MM.1S (cell line): Measurements from ENCODE around the gene TAS2R43.
"Not testable (repeated sequence)": the region's sequence is repeated elsewhere in the genome, so short reads cannot be mapped to it uniquely, and the experiment has no call there.

Source experiments
- DNase-seq: peaks from one replicate; pipeline ENCODE4 v3.0.0-alpha.2; 2015
- H2AFZ ChIP-seq: fragments of 300-600 bp; sonication (generic); 2 replicates; pipeline ENCODE4 v1.6.0; 2016; ENCODE audit warnings: antibody characterized with exemption, low read length
- H3F3A ChIP-seq: fragments of 300-600 bp; sonication (generic); 2 replicates; pipeline ENCODE4 v1.6.1; 2016; ENCODE audit warnings: mild to moderate bottlenecking, antibody characterized with exemption, low read length, moderate library complexity, mixed read lengths; ENCODE audit not compliant: insufficient read depth
- H3K27ac ChIP-seq: fragments of 300-600 bp; sonication (generic); 2 replicates; pipeline ENCODE4 v1.5.1; 2016; ENCODE audit warnings: mild to moderate bottlenecking, low read length
- H3K27me3 ChIP-seq: fragments of 300-600 bp; sonication (generic); replicated peaks from 2 replicates; pipeline ENCODE4 v1.6.0; 2016; ENCODE audit warnings: low read length; ENCODE audit not compliant: insufficient read depth
- H3K36me3 ChIP-seq: fragments of 300-600 bp; sonication (generic); replicated peaks from 2 replicates; pipeline ENCODE4 v1.6.1; 2016; ENCODE audit warnings: mild to moderate bottlenecking, low read length, mixed read lengths; ENCODE audit not compliant: insufficient read depth
- H3K4me1 ChIP-seq: fragments of 300-600 bp; sonication (generic); 2 replicates; pipeline ENCODE4 v1.6.1; 2016; ENCODE audit warnings: low read length, mixed read lengths
- H3K4me2 ChIP-seq: fragments of 300-600 bp; sonication (generic); 2 replicates; pipeline ENCODE4 v1.6.0; 2016; ENCODE audit warnings: low read depth, low read length
- H3K4me3 ChIP-seq: fragments of 300-600 bp; sonication (generic); 2 replicates; pipeline ENCODE4 v1.5.1; 2016; ENCODE audit warnings: low read length, mixed read lengths
- H3K79me2 ChIP-seq: fragments of 300-600 bp; sonication (generic); 2 replicates; pipeline ENCODE4 v1.6.1; 2016; ENCODE audit warnings: mixed run types, low read length, mixed read lengths
- H3K9ac ChIP-seq: fragments of 300-600 bp; sonication (generic); 2 replicates; pipeline ENCODE4 v1.6.1; 2016; ENCODE audit warnings: low read length, mixed read lengths
- H3K9me2 ChIP-seq: fragments of 300-600 bp; sonication (generic); replicated peaks from 2 replicates; pipeline ENCODE4 v1.6.1; 2016; ENCODE audit warnings: mild to moderate bottlenecking, low read length, mixed read lengths; ENCODE audit not compliant: insufficient read depth
- H3K9me3 ChIP-seq: fragments of 300-600 bp; sonication (generic); replicated peaks from 2 replicates; pipeline ENCODE4 v1.6.1; 2016; ENCODE audit warnings: mild to moderate bottlenecking, low read length, mixed read lengths; ENCODE audit not compliant: insufficient read depth
- H4K20me1 ChIP-seq: fragments of 300-600 bp; sonication (generic); 2 replicates; pipeline ENCODE4 v1.6.1; 2016; ENCODE audit warnings: mild to moderate bottlenecking, low read length, moderate library complexity, mixed read lengths; ENCODE audit not compliant: insufficient read depth
- EZH2 ChIP-seq: fragments of 300-600 bp; sonication (generic); optimal IDR thresholded peaks from 2 replicates; pipeline ENCODE3; 2017; ENCODE audit warnings: low read depth, mild to moderate bottlenecking, antibody characterized with exemption, low read length, mixed read lengths
- EZH2phosphoT487 ChIP-seq: fragments of 300-600 bp; sonication (generic); IDR thresholded peaks from 2 replicates; pipeline ENCODE4 v1.6.1; 2018; ENCODE audit warnings: antibody characterized with exemption, low read length
- TF ChIP-seq, protein P1 (sequence below): fragments of 300-600 bp; sonication (generic); IDR thresholded peaks from 2 replicates; pipeline ENCODE4 v1.5.1; 2016; ENCODE audit warnings: antibody characterized with exemption, low read length, mixed read lengths

TAS2R43 gene

GRCh38 chr12:11067514-11067913 lies 24.6 kb downstream of the TAS2R43 start:
- no peaks in the 10 kb centered on the region for H3K9me2 ChIP-seq
- DNase-seq: no peak
- no peaks in the 10 kb centered on the region for H3K4me1 ChIP-seq
- no peaks in the 10 kb centered on the region for H3F3A ChIP-seq
- TF ChIP-seq EZH2phosphoT487: no peak
- TF ChIP-seq, protein P1, sequence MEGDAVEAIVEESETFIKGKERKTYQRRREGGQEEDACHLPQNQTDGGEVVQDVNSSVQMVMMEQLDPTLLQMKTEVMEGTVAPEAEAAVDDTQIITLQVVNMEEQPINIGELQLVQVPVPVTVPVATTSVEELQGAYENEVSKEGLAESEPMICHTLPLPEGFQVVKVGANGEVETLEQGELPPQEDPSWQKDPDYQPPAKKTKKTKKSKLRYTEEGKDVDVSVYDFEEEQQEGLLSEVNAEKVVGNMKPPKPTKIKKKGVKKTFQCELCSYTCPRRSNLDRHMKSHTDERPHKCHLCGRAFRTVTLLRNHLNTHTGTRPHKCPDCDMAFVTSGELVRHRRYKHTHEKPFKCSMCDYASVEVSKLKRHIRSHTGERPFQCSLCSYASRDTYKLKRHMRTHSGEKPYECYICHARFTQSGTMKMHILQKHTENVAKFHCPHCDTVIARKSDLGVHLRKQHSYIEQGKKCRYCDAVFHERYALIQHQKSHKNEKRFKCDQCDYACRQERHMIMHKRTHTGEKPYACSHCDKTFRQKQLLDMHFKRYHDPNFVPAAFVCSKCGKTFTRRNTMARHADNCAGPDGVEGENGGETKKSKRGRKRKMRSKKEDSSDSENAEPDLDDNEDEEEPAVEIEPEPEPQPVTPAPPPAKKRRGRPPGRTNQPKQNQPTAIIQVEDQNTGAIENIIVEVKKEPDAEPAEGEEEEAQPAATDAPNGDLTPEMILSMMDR: no peak
- no peak for TF ChIP-seq EZH2
- H3K4me3 ChIP-seq: no peak overlapping the region
- no peaks in the 10 kb centered on the region; the same call in 1 of the 2 replicates for H3K79me2 ChIP-seq
- no peaks in the 10 kb centered on the region for H4K20me1 ChIP-seq
- H3K4me2 ChIP-seq: no peak overlapping the region
- no peak overlapping the region for H3K27ac ChIP-seq
- H3K27me3 ChIP-seq: no peaks in the 10 kb centered on the region
- H3K9ac ChIP-seq: no peak overlapping the region
- no peaks in the 10 kb centered on the region for H3K9me3 ChIP-seq
- no peaks in the 10 kb centered on the region for H3K36me3 ChIP-seq
- no peak overlapping the region for H2AFZ ChIP-seq

GRCh38 chr12:11062194-11062593 lies 29.9 kb downstream of the TAS2R43 start, which contains the start of gene TAS2R46:
Gene TAS2R46 (minus strand): TSS chr12:11062294. CDS start chr12:11062294, 0 bp downstream.
- not testable (repeated sequence) for H2AFZ ChIP-seq, H3K27ac ChIP-seq, H3F3A ChIP-seq

DNA sequence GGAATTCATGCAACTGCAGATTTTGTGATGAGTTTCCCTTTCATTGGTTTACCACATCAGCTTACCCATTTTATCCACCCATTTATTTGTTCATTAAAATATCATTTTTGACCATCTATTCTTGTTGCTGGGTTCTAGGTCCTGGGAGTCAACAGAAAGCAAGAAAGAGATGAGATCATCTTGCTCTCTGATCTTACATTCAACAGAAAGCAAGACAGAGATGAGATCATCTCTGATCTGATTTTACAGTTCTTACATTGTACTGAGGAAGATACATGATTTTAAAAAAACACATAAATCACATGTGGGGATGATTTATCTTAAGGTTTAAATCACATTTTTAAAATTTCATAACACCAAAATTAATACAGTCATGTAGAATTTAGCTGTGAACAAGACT lies 32.3 kb downstream of the TAS2R43 start:
- no peak for DNase-seq
- no peak overlapping the region for H3K9ac ChIP-seq
- no peaks in the 10 kb centered on the region for H4K20me1 ChIP-seq
- no peak overlapping the region for H3K4me3 ChIP-seq
- no peak for TF ChIP-seq EZH2phosphoT487
- no peak for TF ChIP-seq EZH2
- TF ChIP-seq, protein P1: no peak
- no peaks in the 10 kb centered on the region for H3K27me3 ChIP-seq
- no peak overlapping the region for H2AFZ ChIP-seq
- no peaks in the 10 kb centered on the region for H3F3A ChIP-seq
- H3K36me3 ChIP-seq: no peaks in the 10 kb centered on the region
- H3K79me2 ChIP-seq: peaks cover 4% of the 10 kb centered on the region
- no peak overlapping the region for H3K4me2 ChIP-seq
- no peaks in the 10 kb centered on the region for H3K4me1 ChIP-seq
- no peaks in the 10 kb centered on the region for H3K9me2 ChIP-seq
- no peaks in the 10 kb centered on the region for H3K9me3 ChIP-seq
- no peak overlapping the region for H3K27ac ChIP-seq

More at GRCh38 chr12:11062194-11062593, 29.9 kb downstream of the TAS2R43 start, which contains the start of gene TAS2R46:
- H3K4me2 ChIP-seq, H3K9me2 ChIP-seq, H3K9me3 ChIP-seq, H3K27me3 ChIP-seq, H3K4me3 ChIP-seq, H3K36me3 ChIP-seq, H3K4me1 ChIP-seq, H4K20me1 ChIP-seq, DNase-seq, H3K79me2 ChIP-seq, H3K9ac ChIP-seq: not testable (repeated sequence)

DNA sequence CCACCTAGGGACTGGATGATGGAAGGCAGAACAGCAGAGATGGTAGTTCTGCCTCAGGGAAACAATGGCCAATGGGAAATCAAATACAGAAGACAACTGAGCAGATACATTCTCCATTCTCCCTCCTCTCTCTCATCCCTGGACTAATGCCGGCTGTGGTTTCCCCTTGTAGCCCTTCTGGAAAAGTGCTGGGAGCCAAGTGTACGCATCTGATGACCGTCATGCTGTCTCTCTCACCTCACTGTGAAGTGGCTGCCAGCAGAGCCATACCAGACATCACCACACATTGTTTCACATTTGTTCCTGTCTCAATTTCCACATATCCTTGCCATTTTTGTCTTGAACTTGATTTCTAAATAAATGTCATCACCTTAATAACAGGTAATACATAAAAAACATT lies 33.1 kb downstream of the TAS2R43 start:
- H4K20me1 ChIP-seq: no peaks in the 10 kb centered on the region
- H3K79me2 ChIP-seq: peaks cover 4% of the 10 kb centered on the region
- no peaks in the 10 kb centered on the region for H3K27me3 ChIP-seq
- H3K36me3 ChIP-seq: no peaks in the 10 kb centered on the region
- H3K4me2 ChIP-seq: no peak overlapping the region
- TF ChIP-seq EZH2phosphoT487 (no peak), EZH2 (no peak)
- TF ChIP-seq, protein P1: no peak
- no peaks in the 10 kb centered on the region for H3K4me1 ChIP-seq
- DNase-seq: no peak
- H3K9ac ChIP-seq: no peak overlapping the region
- H2AFZ ChIP-seq: no peak overlapping the region
- no peaks in the 10 kb centered on the region for H3K9me3 ChIP-seq
- H3K9me2 ChIP-seq: no peaks in the 10 kb centered on the region
- no peak overlapping the region for H3K4me3 ChIP-seq
- no peaks in the 10 kb centered on the region for H3F3A ChIP-seq
- H3K27ac ChIP-seq: no peak overlapping the region
